NOMO-1 treated with DMSO at 0.1 percent for 48 hours (cell line): Measurements from ENCODE around the gene CTIF.

ENCODE experiments used
- DNase-seq: peaks from one replicate; lab custom pipeline; 2025; ENCODE audit not compliant: unreplicated experiment; lab: John Stamatoyannopoulos, UW

CTIF gene

DNA sequence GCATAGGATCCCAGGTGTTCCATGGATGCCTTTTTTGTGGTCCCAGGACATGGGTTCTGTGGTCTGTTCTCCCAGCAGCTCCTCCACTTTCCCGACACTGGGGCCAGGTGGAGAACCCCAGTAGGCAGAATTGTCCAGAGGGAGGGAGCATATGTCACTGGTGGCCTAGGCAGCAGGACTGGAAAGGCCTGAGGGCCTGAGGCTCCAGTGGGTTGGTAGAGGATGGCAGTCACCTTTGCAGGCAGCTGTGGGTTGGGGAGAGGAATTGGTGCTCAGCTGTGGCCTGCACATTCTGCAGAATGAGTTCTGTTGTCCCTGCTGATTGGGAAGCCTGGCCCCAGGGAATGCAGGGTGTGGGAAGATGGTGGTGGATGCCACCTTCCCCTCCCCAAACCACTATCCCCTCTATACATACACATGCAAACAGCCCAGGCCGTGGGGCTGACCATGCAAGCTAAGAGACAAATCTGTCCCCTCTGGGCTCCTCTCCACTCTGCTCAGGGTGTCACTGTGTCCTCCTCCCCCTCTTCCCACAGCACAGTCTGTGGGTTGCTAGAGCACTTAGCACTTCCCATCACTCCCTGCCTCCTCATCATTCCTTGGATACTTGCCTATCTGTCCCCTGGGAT lies 11.4 kb downstream of the CTIF start:
- no peak for DNase-seq

GRCh38 chr18:48551100-48551499 lies 12.3 kb downstream of the CTIF start:
- DNase-seq: no peak

DNA sequence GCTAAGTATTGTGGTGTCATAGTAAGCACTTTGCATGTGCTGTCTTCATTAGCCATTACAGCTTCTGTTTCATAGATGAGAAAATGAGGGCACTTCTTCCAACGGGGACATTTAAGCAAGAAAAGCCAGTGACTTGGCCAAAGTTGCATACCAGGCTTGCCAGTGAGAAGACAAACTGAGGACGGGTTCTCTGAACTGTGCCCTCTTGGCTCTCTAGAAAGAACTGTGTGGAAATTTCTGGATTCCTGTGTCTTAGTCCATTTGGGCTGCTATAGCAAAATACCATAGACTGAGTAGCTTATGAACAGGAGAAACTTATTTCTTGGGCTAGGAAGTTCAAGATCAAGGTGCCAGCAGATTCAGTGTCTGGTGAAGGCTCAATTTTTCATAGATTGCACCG lies 13.3 kb downstream of the CTIF start:
- DNase-seq: no peak

GRCh38 chr18:48553236-48553635 lies 14.4 kb downstream of the CTIF start:
- no peak for DNase-seq

GRCh38 chr18:48554610-48555400 lies 16.0 kb downstream of the CTIF start:
- no peak for DNase-seq

DNA sequence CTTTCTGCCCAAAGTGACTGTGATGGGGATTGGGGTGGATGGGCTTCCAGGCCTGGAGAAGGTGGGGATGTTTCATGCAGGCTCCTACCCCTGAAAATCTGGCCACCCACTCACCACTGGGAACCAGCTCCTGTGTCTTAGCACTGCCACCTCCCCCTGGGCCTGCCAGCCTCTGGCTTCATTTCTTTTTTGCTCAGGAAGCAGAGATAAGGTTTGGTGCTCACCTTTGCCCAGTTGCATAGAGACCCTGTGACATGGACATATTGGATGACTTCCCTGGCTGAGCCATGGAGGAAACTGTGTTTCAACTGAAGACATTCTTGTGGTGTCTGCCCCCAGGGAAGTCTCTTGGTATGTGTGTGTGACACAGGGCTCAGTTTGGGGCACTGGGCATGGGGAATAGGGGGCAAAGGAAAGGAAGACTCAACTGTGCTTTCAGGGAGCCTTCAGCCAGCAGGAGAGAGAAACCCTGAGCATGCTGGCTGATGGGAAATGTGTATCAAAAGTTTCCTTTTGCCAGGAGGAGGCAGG lies 16.7 kb downstream of the CTIF start:
- no peak for DNase-seq

GRCh38 chr18:48557640-48558174 lies 18.9 kb downstream of the CTIF start:
- DNase-seq: no peak

DNA sequence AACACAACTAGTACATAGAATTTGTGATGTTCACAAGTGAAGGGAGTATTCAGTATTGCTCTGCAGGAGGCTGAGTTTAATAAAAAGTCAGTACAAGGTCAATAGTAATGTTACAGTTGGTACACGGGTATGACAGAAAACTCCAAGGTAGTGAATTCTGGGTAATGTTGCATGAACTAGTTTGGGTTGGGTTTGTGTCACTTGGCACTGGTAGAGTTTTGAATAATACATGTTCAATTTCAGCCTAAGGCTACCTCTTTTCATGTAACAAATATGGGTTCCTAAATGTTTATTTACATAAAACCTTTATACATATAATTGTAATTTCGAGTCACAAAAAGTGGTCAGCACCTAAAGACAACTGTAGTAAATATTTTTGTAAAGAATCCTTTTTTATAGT lies 19.4 kb downstream of the CTIF start:
- DNase-seq: no peak

DNA sequence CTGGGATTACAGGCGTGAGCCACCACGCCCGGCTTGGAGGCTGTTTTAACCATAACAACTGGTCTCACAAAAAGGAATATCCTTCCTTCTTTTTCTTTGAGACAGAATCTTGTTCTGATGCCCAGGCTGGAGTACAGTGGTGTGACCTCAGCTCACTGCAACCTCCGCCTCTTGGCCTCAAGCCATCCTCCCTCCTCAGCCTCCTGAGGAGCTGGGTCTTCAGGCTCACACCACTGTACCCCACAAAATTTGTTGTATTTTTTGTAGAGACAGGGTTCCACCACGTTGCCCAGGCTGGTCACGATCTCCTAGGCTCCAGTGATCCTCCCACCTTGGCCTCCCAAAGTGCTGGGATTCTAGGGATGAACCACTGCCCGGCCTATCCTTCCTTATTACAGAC lies 21.7 kb downstream of the CTIF start:
- DNase-seq: no peak

GRCh38 chr18:48562075-48562474 lies 23.2 kb downstream of the CTIF start:
- DNase-seq: no peak

DNA sequence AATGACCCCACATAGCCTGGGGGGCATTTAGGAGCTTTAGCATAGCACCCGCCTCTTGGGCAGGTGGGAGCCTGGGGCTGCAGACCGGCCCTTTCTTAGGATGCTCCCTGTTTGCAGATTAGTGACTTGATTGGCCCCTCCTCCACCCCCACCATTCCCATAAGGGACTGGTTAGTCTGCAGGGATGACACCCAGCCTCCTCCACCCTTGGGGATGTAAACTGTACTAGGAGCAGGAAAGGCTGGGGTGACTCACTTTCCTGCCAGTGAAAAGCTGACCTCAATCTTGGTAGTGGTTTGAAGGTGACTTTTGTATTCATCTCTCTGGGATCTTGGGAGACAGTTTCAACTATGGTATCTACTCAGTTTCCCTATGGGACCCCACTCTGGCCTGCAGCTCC lies 24.2 kb downstream of the CTIF start:
- no peak for DNase-seq

GRCh38 chr18:48564139-48564538 lies 25.3 kb downstream of the CTIF start:
- no peak for DNase-seq

DNA sequence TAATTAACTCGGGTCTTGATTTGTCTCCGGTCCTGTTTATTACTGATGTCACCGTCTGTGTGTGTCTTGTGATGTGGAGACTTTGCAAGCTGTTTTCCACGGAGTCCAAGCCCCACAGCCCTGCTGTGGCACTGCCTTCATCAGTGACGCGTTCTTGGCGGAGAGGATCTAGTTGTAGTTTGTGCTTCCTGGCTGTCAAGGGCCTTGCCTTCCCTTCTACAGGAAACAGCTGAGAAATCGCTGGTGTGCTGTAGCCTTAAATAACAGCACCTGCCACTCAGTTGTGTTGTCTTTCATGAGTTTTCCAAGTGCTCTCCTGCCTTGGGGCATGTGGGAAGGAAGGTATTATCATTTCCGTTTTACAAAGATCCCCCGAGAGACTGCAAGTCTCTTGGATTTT lies 26.3 kb downstream of the CTIF start:
- DNase-seq: no peak

DNA sequence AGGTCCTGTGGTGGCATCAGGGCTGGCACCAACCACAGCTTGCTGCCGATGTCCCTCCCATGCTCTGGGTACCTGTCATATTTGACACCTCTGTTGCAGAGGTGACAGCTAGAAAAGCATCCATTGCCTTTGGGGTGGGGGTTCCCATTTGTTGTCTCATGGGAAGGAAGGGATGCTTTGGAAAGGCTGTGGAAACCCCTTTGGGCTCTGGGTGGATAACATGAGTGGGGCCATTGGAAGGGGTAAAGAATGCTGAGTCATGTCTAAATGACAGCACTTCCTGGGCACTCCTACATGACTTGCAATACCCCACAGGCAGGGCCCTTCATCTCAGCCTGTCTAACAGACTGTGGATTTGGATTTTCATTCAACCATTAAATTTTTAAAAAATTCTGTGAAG lies 27.8 kb downstream of the CTIF start:
- DNase-seq: no peak

DNA sequence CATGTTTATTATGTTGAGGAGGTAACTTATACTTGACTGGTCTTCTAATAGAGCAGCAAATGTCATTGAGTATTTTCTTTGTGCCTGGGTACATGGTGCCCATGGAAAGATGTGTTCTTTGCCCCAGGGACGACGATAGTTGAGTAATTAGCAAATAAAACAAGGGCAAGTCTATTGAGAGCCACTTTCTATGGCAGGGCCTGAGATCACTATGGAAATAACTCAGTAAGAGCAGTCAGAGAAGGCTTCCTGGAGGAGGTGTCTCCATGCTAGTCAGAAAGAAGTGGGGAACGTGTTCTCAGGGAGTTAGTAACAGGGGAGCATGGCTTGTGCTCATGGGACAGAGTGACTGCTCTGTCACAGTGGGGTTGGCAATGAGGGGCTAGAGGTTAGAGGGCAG lies 28.6 kb downstream of the CTIF start:
- DNase-seq: no peak

DNA sequence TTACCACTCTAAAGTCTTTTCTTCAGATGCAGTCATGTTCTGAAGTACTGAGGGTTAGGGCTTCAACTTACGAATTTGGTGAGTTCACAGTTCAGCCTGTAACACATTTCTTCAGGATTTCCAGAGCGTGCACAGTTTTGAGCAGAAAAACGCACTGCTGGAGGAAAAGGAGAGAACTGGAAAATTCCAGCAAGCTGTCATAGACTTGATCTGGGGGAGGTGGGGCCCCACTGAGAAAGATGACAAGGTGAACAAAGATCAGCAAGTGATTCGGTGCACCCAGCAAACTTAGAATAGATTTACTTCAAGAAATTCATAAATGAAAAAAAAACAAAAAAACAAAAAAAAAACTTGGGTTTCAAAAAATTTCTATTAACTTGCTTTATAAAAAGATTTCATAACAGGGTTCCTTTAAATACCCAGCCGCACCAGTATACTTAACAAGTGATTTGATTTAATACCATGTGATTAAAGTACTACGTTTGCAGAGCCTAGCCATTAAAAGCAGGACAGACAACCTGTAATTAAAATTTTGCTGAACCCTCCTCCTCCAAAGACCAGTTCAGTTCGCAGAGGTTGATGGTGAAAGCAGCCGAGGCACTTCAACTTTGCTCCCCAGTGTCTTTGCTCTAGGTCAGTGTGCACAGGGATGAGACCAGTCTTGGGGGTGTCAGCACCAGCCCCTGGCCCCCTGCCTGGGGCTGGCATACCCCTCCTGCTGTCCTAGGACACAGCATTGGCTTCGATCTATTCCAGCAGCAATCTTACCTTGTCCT lies 30.5 kb downstream of the CTIF start:
- DNase-seq: no peak

DNA sequence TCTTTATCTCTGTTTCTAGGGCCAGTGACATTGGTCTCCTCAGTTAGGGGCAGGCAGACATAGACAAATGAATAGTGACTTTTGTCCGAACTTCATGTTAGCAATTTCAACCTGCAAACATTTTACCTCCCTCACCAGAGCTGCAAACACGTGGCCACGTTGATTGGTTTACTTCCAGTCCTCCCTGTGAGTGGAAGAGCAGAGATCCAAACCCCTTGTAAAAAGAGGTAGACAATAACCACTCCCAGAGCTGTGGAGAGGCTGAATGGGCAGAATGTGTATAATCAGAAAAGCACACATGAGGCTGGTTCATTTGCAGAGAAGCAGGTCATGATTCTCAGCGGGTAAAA lies 31.1 kb downstream of the CTIF start:
- DNase-seq: no peak

- no peak for DNase-seq
Observed at GRCh38 chr18:48570313-48570712, 31.5 kb downstream of the CTIF start.

DNA sequence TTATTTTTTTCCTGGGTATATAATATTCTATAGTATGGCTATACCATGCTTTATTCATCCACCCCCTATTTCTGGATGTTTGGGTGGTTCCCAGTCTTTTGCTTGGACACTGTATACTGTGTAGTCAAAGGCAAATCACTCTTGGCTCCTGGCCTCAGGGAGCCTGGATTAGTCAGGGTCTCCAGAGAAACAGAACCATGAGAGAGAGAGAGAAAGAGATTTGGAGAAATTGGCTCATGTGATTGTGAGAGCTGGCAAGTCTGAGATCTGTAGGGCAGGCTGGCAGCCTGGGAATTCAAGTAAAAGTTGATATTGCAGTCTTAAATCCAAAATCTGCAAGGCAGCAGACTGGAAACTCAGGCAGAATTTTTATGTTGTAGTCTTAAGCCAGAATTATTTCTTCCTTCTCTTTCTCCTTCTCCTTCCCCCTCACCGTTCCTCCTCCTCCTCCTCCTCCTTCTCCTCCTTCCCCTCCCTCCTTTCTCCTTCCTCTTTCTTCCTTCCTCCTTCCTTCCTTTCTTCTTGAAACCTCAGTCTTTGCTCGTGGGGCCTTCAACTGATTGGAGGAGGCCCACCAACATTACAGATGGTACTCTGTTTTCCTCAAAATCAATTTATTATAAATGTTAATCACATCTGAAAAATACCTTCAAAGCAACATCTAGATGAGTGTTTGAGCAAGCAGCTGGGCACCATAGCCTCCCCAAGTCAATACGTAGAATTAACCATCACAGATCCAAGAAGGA lies 33.0 kb downstream of the CTIF start:
- no peak for DNase-seq

GRCh38 chr18:48572402-48573126 lies 33.7 kb downstream of the CTIF start:
- DNase-seq: no peak
